Testis (tissue), 3 donors: ENCODE measurements around the gene CADPS2. TPM values are rescaled to one million over a fixed set of nuclear protein-coding genes. Genes with fewer than 3 reads are reported as not detected.

ENCODE experiments used
- DNase-seq: peaks from one replicate; pipeline ENCODE4 v3.0.0-alpha.2; 2019
- H3K27ac ChIP-seq, 2 donors: fragments of 200-600 bp; sonication (generic); one replicate each; pipeline ENCODE4 v1.5.1; 2019
- H3K27me3 ChIP-seq: fragments of 200-600 bp; sonication (generic); one replicate; pipeline ENCODE4 v1.5.1; 2019
- H3K36me3 ChIP-seq: fragments of 200-600 bp; sonication (generic); one replicate; pipeline ENCODE4 v1.5.1; 2017; ENCODE audit warnings: low read depth; ENCODE audit errors: missing control alignments
- H3K4me1 ChIP-seq: fragments of 200-600 bp; sonication (generic); one replicate; pipeline ENCODE4 v1.5.1; 2019
- H3K4me3 ChIP-seq, 2 donors: fragments of 200-600 bp; sonication (generic); one replicate each; pipeline ENCODE4 v1.5.1; 2017 to 2019
- H3K9me3 ChIP-seq: fragments of 200-600 bp; sonication (generic); one replicate; pipeline ENCODE4 v1.5.1; 2017
- POLR2A ChIP-seq: fragments of 450-650 bp; IDR thresholded peaks from one replicate; pipeline ENCODE4 v1.6.1; 2017; ENCODE audit warnings: antibody characterized with exemption, mild to moderate bottlenecking, moderate library complexity
- WGBS, 2 donors: methylation state at CpG; one replicate each; pipeline ENCODE4 v1.1.5; 2018; 5-methylcytosine and 5-hydroxymethylcytosine counted together
- intact Hi-C: fragments of 100-400 bp; cut with DNase I; formaldehyde crosslinking; loops from one replicate; pipeline ENCODE4 v1.15.1; 2023; ENCODE audit warnings: low total_unique reads
- polyA plus RNA-seq: library from polyadenylated mRNA; stranded (reverse); fragments of 350-450 nt; fragmentation: Illumina TruSeq; extraction: RNeasy Lipid Tissue Mini Kit (QIAGEN cat#74804); gene quantifications from one replicate; pipeline ENCODE4 v1.2.3, GENCODE V29; 2014; ENCODE audit warnings: low read depth, low replicate concordance; ENCODE audit not compliant: insufficient read depth
- total RNA-seq, 2 donors: library from RNA; depleted of rRNA; stranded (reverse); fragments of >200 nt; gene quantifications; one replicate each; pipeline ENCODE4 v1.2.3, GENCODE V29; 2016
- TF ChIP-seq, protein P1 (sequence below), 3 experiments: fragments of 450-650 bp in 2 of 3; fragments of 200-600 bp in 1 of 3; sonication (generic) in 1 of 3; IDR thresholded peaks; one replicate each; pipeline ENCODE4 v1.5.1; 2016 to 2019; ENCODE audit warnings: antibody characterized with exemption in 3 of 3, mild to moderate bottlenecking in 2 of 3, moderate library complexity in 1 of 3

CADPS2 gene
- total and polyA plus RNA-seq, 3 donors from 2014 or later, result 6.0 to 9.9 (median 9.3) TPM

DNA sequence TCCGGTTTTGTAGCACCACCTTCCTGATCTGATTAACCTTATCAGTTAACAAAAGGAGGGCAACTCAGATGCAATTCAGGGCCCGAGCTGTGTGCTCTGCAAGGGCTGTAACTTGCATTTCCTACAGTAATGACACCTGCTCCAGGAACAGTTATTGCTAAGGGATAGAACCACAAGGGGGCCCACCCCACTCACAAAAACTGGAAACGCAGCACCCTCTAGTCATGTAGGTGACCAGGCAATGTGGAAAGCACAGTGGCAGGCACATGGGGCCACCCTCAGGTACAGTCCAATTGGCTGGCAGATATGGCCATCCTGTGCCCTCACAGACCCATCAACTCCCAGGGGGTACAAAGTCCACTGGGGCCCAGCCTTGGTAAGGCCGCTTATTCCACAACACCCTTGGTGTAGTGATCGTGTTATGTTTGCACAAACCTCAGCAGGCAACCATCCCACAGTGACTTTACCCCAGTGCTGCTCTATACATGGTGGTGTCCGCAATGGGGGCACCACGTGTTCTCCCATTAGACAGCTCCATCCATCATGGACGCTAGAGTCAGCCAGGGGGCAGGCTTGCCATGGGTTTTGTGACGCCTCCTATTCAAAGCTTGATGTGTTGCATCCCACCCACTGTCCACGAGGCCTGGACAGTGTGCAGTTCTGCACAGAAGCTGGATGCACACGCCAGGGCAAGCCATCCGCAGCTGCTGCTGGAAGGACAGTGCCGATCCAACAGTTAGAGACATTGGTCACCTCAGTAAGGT is 196.7 kb downstream of the CADPS2 start:
- Histone ChIP-seq H3K9me3 (no peaks in the 10 kb centered on the region), H3K36me3 (no peaks in the 10 kb centered on the region), H3K27ac (no peak overlapping the region), H3K27me3 (no peaks in the 10 kb centered on the region), H3K4me1 (no peaks in the 10 kb centered on the region), H3K4me3 (no peak overlapping the region)
- WGBS, 2 donors, result 93 to 95% methylated on average over 11 to 13 of the region's 13 CpGs
- no peak for TF ChIP-seq POLR2A
- TF ChIP-seq, protein P1, sequence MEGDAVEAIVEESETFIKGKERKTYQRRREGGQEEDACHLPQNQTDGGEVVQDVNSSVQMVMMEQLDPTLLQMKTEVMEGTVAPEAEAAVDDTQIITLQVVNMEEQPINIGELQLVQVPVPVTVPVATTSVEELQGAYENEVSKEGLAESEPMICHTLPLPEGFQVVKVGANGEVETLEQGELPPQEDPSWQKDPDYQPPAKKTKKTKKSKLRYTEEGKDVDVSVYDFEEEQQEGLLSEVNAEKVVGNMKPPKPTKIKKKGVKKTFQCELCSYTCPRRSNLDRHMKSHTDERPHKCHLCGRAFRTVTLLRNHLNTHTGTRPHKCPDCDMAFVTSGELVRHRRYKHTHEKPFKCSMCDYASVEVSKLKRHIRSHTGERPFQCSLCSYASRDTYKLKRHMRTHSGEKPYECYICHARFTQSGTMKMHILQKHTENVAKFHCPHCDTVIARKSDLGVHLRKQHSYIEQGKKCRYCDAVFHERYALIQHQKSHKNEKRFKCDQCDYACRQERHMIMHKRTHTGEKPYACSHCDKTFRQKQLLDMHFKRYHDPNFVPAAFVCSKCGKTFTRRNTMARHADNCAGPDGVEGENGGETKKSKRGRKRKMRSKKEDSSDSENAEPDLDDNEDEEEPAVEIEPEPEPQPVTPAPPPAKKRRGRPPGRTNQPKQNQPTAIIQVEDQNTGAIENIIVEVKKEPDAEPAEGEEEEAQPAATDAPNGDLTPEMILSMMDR (IDR thresholded peaks at IDR 0.05), result no peak
- intact Hi-C loops, result no loop called here
- DNase-seq, result no peak

DNA sequence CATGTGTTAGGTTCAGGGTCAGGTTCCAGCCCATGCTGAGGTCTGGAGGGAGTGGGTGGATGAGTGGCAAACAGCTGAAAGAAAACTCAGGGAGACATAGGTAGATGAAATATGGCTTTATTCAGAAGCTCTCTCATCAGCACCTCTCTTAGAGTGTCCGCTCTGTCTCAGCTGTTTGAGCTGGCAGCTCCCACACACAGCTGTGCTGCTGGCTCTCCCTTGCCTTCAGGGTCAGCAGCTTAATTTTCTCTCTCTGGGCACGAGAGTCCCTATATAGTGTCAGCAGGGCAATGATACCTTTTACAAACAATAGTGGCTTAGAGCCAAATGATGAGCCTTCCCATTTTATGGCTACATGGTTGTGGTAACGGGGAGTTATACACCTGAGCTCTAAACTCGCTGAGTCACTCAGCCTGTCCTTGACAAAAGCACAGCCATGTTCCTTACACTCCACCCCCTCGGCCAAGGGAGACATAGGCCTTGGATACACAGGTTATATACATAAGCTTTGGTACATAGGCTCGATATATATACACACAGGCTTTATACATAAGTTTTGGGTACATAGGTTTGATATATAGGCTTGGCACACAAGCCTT is 197.8 kb downstream of the CADPS2 start:
- no peak for DNase-seq
- no peaks in the 10 kb centered on the region for H3K9me3 ChIP-seq
- H3K27me3 ChIP-seq, result no peaks in the 10 kb centered on the region
- H3K36me3 ChIP-seq, result no peaks in the 10 kb centered on the region
- no peaks in the 10 kb centered on the region for H3K4me1 ChIP-seq
- WGBS, 2 donors, result 49 to 59% methylated on average over 6 of the region's 6 CpGs
- intact Hi-C loops, result no loop called here
- TF ChIP-seq, protein P1 (IDR thresholded peaks at IDR 0.05), result no peak
- TF ChIP-seq POLR2A, result no peak
- no peak overlapping the region for H3K27ac ChIP-seq
- H3K4me3 ChIP-seq, result no peak overlapping the region

DNA sequence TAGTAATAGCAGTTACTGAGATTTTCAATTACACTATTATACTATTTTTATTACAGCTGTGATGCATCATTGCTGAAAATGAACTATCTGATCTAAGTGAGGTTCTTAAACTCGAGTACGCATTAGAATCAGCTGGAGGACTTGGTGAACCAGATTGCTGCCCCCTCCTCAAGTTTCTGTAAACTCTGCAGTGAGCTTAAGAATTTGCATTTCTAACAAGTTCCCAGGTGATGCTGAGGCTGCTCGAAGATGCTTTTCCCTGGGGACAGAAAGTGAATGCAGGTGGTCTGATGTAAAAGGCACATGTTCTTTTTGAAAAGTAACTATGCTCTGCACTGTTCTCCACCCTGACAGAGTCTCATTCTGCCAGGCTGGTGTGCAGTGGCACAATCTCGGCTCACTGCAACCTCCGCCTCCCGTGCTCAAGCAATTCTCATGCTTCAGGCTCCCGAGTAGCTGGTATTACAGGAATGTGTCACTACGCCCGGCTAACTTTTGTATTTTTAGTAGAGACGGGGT is 199.8 kb downstream of the CADPS2 start:
- no peak for DNase-seq
- no peak for TF ChIP-seq POLR2A
- TF ChIP-seq, protein P1 (IDR thresholded peaks at IDR 0.05), result no peak
- Histone ChIP-seq H3K27ac (no peak overlapping the region), H3K27me3 (no peaks in the 10 kb centered on the region), H3K4me1 (no peaks in the 10 kb centered on the region), H3K9me3 (no peaks in the 10 kb centered on the region), H3K36me3 (no peaks in the 10 kb centered on the region), H3K4me3 (no peak overlapping the region)
- intact Hi-C loops, result no loop called here
- WGBS, 2 donors, result 77 to 78% methylated on average over 10 of the region's 10 CpGs

DNA sequence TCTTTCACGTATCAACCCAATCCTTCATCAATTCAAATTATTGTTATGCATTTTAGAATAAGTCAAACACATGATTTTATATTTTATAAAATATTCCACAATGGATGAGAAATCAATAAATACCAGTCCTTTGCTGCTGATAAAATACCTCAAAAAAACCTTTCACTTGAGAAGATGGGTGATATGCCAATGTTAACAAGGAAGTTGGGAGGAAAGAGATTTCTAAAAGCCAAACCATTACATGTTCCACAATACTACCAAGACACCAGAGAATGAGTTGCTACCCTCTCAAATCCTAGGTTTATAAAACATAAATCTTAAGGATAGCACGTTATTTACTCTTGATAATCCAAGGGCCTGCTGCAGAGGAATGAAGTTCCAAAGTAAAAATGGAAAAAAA is 201.8 kb downstream of the CADPS2 start:
- Histone ChIP-seq H3K27me3 (no peaks in the 10 kb centered on the region), H3K27ac (no peak overlapping the region), H3K4me3 (no peak overlapping the region), H3K9me3 (no peaks in the 10 kb centered on the region), H3K4me1 (no peaks in the 10 kb centered on the region), H3K36me3 (no peaks in the 10 kb centered on the region)
- 74 to 80% methylated on average over 2 of the region's 2 CpGs for WGBS, 2 donors
- no peak for TF ChIP-seq POLR2A
- TF ChIP-seq, protein P1 (IDR thresholded peaks at IDR 0.05), result no peak
- DNase-seq, result no peak
- intact Hi-C loops, result no loop called here
